Fibroblast of lung (primary cell): ENCODE results near the gene MDN1.

ENCODE experiments used
- CTCF ChIP-seq, 2 donors: IDR thresholded peaks in 1 of 2; conservative IDR thresholded peaks in 1 of 2; 1 replicate in 1 of 2; 2 replicates in 1 of 2; pipeline ENCODE4 v1.5.1; 2011 to 2012; ENCODE audit warnings: low read length in 2 of 2, control low read depth in 1 of 2, inconsistent platforms in 1 of 2, low read depth in 1 of 2, mild to moderate bottlenecking in 1 of 2
- EZH2 ChIP-seq: IDR thresholded peaks from 2 replicates; pipeline ENCODE4 v1.5.1; 2012; ENCODE audit warnings: low read length, control low read depth, mild to moderate bottlenecking; ENCODE audit errors: missing control alignments

GRCh38 chr6:89604653-89605052 is 214.9 kb downstream of the MDN1 start:
- TF ChIP-seq CTCF (conservative IDR thresholded peaks at IDR 0.05 in 1 of 2, IDR thresholded peaks at IDR 0.05 in 1 of 2; ENCODE audit: low read depth in 1 of 2, low read length in 2 of 2) = no peak
- TF ChIP-seq EZH2 = no peak
